Frontal cortex (tissue), 4 donors: ENCODE results near the gene CAPN2. TPM values are rescaled to one million over a fixed set of nuclear protein-coding genes. Genes with fewer than 3 reads are reported as not detected.
A peak's percentile ranks its signal among the peaks of the same experiment; 100 is the strongest.

ENCODE experiments used
- DNase-seq, 2 donors: peaks; one replicate each; pipeline ENCODE4 v3.0.0; 2012; ENCODE audit warnings: low spot score in 2 of 2
- FAIRE-seq: peaks from 2 replicates; lab custom pipeline; 2012; peaks lifted over from hg19 to GRCh38; lab: Jason Lieb, UNC
- total RNA-seq: library from RNA; depleted of rRNA; stranded (reverse); fragments of >200 nt; gene quantifications from one replicate; pipeline ENCODE4 v1.2.3, GENCODE V29; 2014
- donor health status: control.
- donor health status: control.
- donor health status: control.

Gene CAPN2
- total RNA-seq, 1 donor from 2014 or later, result 36.7 TPM

GRCh38 chr1:223700942-223701637 is 11.2 kb upstream of the CAPN2 start:
- FAIRE-seq (no peak), DNase-seq (no peak)

GRCh38 chr1:223702735-223703667 is 9.3 kb upstream of the CAPN2 start:
- FAIRE-seq (no peak), DNase-seq (no peak)

GRCh38 chr1:223703668-223704013 is 8.7 kb upstream of the CAPN2 start:
- no peak for DNase-seq
- FAIRE-seq, result no peak

- no peak for DNase-seq
- FAIRE-seq, result no peak
These were observed 7.1 kb upstream of the CAPN2 start for GRCh38 chr1:223704921-223705878.

GRCh38 chr1:223706077-223706973 is 6.0 kb upstream of the CAPN2 start:
- FAIRE-seq (no peak), DNase-seq (no peak)

- no peak for FAIRE-seq
- DNase-seq, result no peak
These were observed 4.9 kb upstream of the CAPN2 start for GRCh38 chr1:223707256-223708000.

GRCh38 chr1:223708001-223708359 is 4.4 kb upstream of the CAPN2 start:
- DNase-seq (no peak), FAIRE-seq (no peak)

- FAIRE-seq (no peak), DNase-seq (no peak)
These were observed 3.6 kb upstream of the CAPN2 start for GRCh38 chr1:223708651-223709268.

- DNase-seq, result no peak
These were observed 2.7 kb upstream of the CAPN2 start for GRCh38 chr1:223709598-223709997.

GRCh38 chr1:223710179-223711133 is 1.9 kb upstream of the CAPN2 start:
- DNase-seq (no peak), FAIRE-seq (no peak)

More at GRCh38 chr1:223709598-223709997, 2.7 kb upstream of the CAPN2 start:
- no peak for FAIRE-seq

GRCh38 chr1:223711173-223711572 is 1.2 kb upstream of the CAPN2 start:
- DNase-seq, result no peak

GRCh38 chr1:223711747-223712193 is 569 bp upstream of the CAPN2 start:
- no peak for DNase-seq
- FAIRE-seq, result no peak

More at GRCh38 chr1:223711173-223711572, 1.2 kb upstream of the CAPN2 start:
- no peak for FAIRE-seq

- DNase-seq (peak; percentile 29 to 52), FAIRE-seq (no peak)
These were observed 623 bp downstream of the CAPN2 start for GRCh38 chr1:223712850-223713474.

- no peak for DNase-seq
- FAIRE-seq, result no peak
These were observed 1.4 kb downstream of the CAPN2 start for GRCh38 chr1:223713546-223714420.

GRCh38 chr1:223714421-223714724 is 2.0 kb downstream of the CAPN2 start:
- DNase-seq (no peak), FAIRE-seq (no peak)
